ENCODE results near the gene HSP90AA1.

The HSP90AA1 gene

GRCh38 chr14:102037686-102038085 lies 49.2 kb downstream of the HSP90AA1 start:
- no peak for DNase-seq

GRCh38 chr14:102035914-102036313 lies 50.9 kb downstream of the HSP90AA1 start:
- DNase-seq, result no peak

- no peak for DNase-seq
Measured at GRCh38 chr14:102034301-102034700, 52.5 kb downstream of the HSP90AA1 start.

- no peak for DNase-seq
Measured at GRCh38 chr14:102033241-102033640, 53.6 kb downstream of the HSP90AA1 start.
